HepG2 (cell line): ENCODE data around the gene C16orf87. TPM values are rescaled to one million over a fixed set of nuclear protein-coding genes. Genes with fewer than 3 reads are reported as not detected.

ENCODE experiments used
- ATAC-seq: fragments of 200-7000 bp; cut with Tn5 transposase; 3 replicates; pipeline ENCODE4 v1.9.1; 2020; ENCODE audit warnings: mild to moderate bottlenecking, moderate library complexity
- BruUV-seq: library from RNA; stranded (reverse); fragments of 400-500 nt; replicated peaks from 2 replicates; lab custom pipeline; 2021; lab: Mats Ljungman, UMichigan
- CTCF ChIA-PET: fragments of 300-600 bp; formaldehyde crosslinking; extraction: SDS; loops from one replicate; lab custom pipeline; 2021; ENCODE audit warnings: low total read pairs, inconsistent platforms, low intra/inter-chr PET ratio; lab: Yijun Ruan, JAX
- POLR2A ChIA-PET: fragments of 350-600 bp; sonication (Branson Sonifier 250); formaldehyde crosslinking; loops from one replicate; lab custom pipeline; 2020; ENCODE audit warnings: antibody characterized with exemption, inconsistent platforms; lab: Yijun Ruan, JAX
- DNase-seq: peaks from one replicate; pipeline ENCODE4 v3.0.0-alpha.2; 2015; ENCODE audit warnings: low spot score
- FAIRE-seq: peaks from 3 replicates; lab custom pipeline; 2011; peaks lifted over from hg19 to GRCh38; lab: Jason Lieb, UNC
- H2AFZ ChIP-seq: one replicate; pipeline ENCODE4 v1.6.1; 2011; ENCODE audit warnings: low read length, inconsistent platforms
- H3K27ac ChIP-seq: fragments of 300-600 bp; 3 replicates; pipeline ENCODE4 v1.8.0; 2011; ENCODE audit warnings: mixed run types, mild to moderate bottlenecking, mixed read lengths, low read length, inconsistent platforms; ENCODE audit not compliant: insufficient read depth; ENCODE audit errors: extremely low read length
- H3K27me3 ChIP-seq, 2 experiments: fragments of 200-600 bp in 1 of 2; 2 replicates in 1 of 2; 3 replicates in 1 of 2; pipeline versions ENCODE4 v1.6.0 to v1.8.0; 2011; ENCODE audit warnings: low read length in 2 of 2, mild to moderate bottlenecking in 2 of 2, moderate library complexity in 2 of 2, inconsistent platforms in 1 of 2; ENCODE audit not compliant: insufficient read depth in 2 of 2, control insufficient read depth in 1 of 2
- H3K36me3 ChIP-seq, 2 experiments: fragments of 200-600 bp in 1 of 2; replicated peaks in 1 of 2; 2 replicates in 1 of 2; 3 replicates in 1 of 2; pipeline versions ENCODE4 v1.5.1 to v1.8.0; 2011; ENCODE audit warnings: low read length in 2 of 2, inconsistent platforms in 1 of 2; ENCODE audit not compliant: insufficient read depth in 2 of 2, control insufficient read depth in 1 of 2
- H3K4me1 ChIP-seq: 2 replicates; pipeline ENCODE4 v1.5.1; 2012; ENCODE audit warnings: low read length, inconsistent platforms; ENCODE audit not compliant: insufficient read depth
- H3K4me2 ChIP-seq: 2 replicates; pipeline ENCODE4 v1.6.0; 2011; ENCODE audit warnings: low read depth, low read length, inconsistent platforms
- H3K4me3 ChIP-seq, 3 experiments: fragments of 200-600 bp in 1 of 3; sonication (generic), shearing (Covaris generic) in 1 of 3; replicated peaks in 1 of 3; 2 replicates each; pipeline ENCODE4 v1.5.1; 2011 to 2016; ENCODE audit warnings: low read length in 3 of 3, inconsistent platforms in 2 of 3, low read depth in 2 of 3, mild to moderate bottlenecking in 2 of 3, control low read depth in 1 of 3, mixed read lengths in 1 of 3; ENCODE audit not compliant: insufficient read depth in 1 of 3
- H3K79me2 ChIP-seq: one replicate; pipeline ENCODE4 v1.6.1; 2011; ENCODE audit warnings: low read length, inconsistent platforms; ENCODE audit not compliant: insufficient read depth
- H3K9ac ChIP-seq: 2 replicates; pipeline ENCODE4 v1.6.0; 2011; ENCODE audit warnings: mild to moderate bottlenecking, low read depth, low read length, inconsistent platforms; ENCODE audit not compliant: insufficient read depth
- H3K9me3 ChIP-seq: 2 replicates; pipeline ENCODE4 v1.5.1; 2012; ENCODE audit warnings: mild to moderate bottlenecking, low read length
- H4K20me1 ChIP-seq: 2 replicates; pipeline ENCODE4 v1.6.0; 2011; ENCODE audit warnings: inconsistent platforms, mild to moderate bottlenecking, low read length, moderate library complexity; ENCODE audit not compliant: insufficient read depth
- ATF2 ChIP-seq: sonication (generic); formaldehyde crosslinking; IDR thresholded peaks from 2 replicates; pipeline ENCODE4 v1.4.0; 2020; ENCODE audit warnings: missing genetic modification reagents
- IRF9 ChIP-seq: sonication (generic); formaldehyde crosslinking; IDR thresholded peaks from 2 replicates; pipeline ENCODE4 v1.8.0; 2022; ENCODE audit warnings: missing genetic modification reagents, mild to moderate bottlenecking, borderline replicate concordance
- PBX2 ChIP-seq: IDR thresholded peaks from 2 replicates; pipeline ENCODE4 v1.6.1; 2016; ENCODE audit warnings: control low read depth
- POLR2A ChIP-seq, 2 experiments: IDR thresholded peaks; 2 replicates each; pipeline ENCODE4 v1.6.1; 2011; ENCODE audit warnings: low read depth in 2 of 2, low read length in 2 of 2, mild to moderate bottlenecking in 1 of 2, moderate library complexity in 1 of 2; ENCODE audit not compliant: insufficient read depth in 1 of 2
- SNAPC2 ChIP-seq: sonication (generic); formaldehyde crosslinking; IDR thresholded peaks from 2 replicates; pipeline ENCODE4 v1.8.1; 2022; ENCODE audit warnings: mild to moderate bottlenecking, missing genetic modification reagents
- TBX3 ChIP-seq: fragments of 450-650 bp; IDR thresholded peaks from 2 replicates; pipeline ENCODE4 v1.6.1; 2017; ENCODE audit warnings: antibody characterized with exemption, mild to moderate bottlenecking, inconsistent platforms, borderline replicate concordance
- WGBS: methylation state at CpG from one replicate; pipeline ENCODE4 v1.1.6; 2017; ENCODE audit warnings: low lambda C conversion rate; 5-methylcytosine and 5-hydroxymethylcytosine counted together
- in situ Hi-C: cut with HindIII; loops from 2 replicates; pipeline ENCODE4 v1.10.0; 2017; ENCODE audit warnings: low pct_unique_long_range_greater_than_20kb; ENCODE audit not compliant: extremely low pct_ligation_motif_present
- intact Hi-C: fragments of 100-400 bp; cut with micrococcal nuclease; formaldehyde crosslinking; loops from one replicate; pipeline ENCODE4 v1.10.0; 2022; ENCODE audit not compliant: unreplicated experiment
- polyA plus RNA-seq, 8 experiments: library from polyadenylated mRNA; depleted of rRNA in 3 of 8; stranded (reverse) in 7 of 8; unstranded in 1 of 8; fragments of >200 nt; fragmentation: Illumina TruSeq in 4 of 8; extraction: Trizol in 4 of 8; gene quantifications; 2 replicates each; pipeline versions ENCODE4 v1.2.1 to v1.2.3, GENCODE V29; 2011 to 2016; ENCODE audit warnings: low read depth in 4 of 8, missing spikeins in 1 of 8, mixed read lengths in 1 of 8; ENCODE audit not compliant: insufficient read depth in 1 of 8
- total RNA-seq, 5 experiments: library from RNA; depleted of rRNA; stranded (reverse); fragments of >200 nt; fragmentation: Illumina TruSeq; extraction: Trizol; gene quantifications; 2 replicates each; pipeline ENCODE4 v1.2.3, GENCODE V29; 2016; ENCODE audit warnings: low read depth in 1 of 5

C16orf87 gene
- total and polyA plus RNA-seq, 2 of the 13 experiments (the other 11 are each of a cell fraction or from before 2014, with no cell fraction given) = 8.6 to 19.5 TPM

- no peaks in the 10 kb centered on the region for H3K79me2 ChIP-seq
- FAIRE-seq (no peak), DNase-seq (no peak), ATAC-seq (no peak)
- WGBS = 91% methylated on average over 1 of the region's 1 CpG
- H3K36me3 ChIP-seq = peaks cover 0 to 12% of the 10 kb centered on the region in 2 experiments; a peak in 4 of 5 replicates
- no peaks in the 10 kb centered on the region for H3K9me3 ChIP-seq
- H3K4me2 ChIP-seq = no peak overlapping the region
- BruUV-seq = no TSS peak
- TF ChIP-seq SNAPC2 (CRISPR knock-in tag) = no peak
- TF ChIP-seq PBX2 (CRISPR knock-in tag) = no peak
- TF ChIP-seq ATF2 (CRISPR knock-in tag) = no peak
- TF ChIP-seq TBX3 = no peak
- no peak for TF ChIP-seq POLR2A (IDR thresholded peaks at IDR 0.05; ENCODE audit: insufficient read depth in 1 of 2, low read depth in 2 of 2, low read length in 2 of 2)
- no peak for TF ChIP-seq IRF9 (CRISPR knock-in tag)
- no peaks in the 10 kb centered on the region for H4K20me1 ChIP-seq
- CTCF ChIA-PET = interaction anchor here (4.5 kb wide), 1 partner anchor 127 kb away, joined by 35 read pairs; no protein-coding TSS in a partner anchor
- H3K9ac ChIP-seq = no peak overlapping the region
- intact Hi-C loops (loop anchor here (5.0 kb wide), 1 partner anchor 113 kb away; the partner anchor contains the start of genes ORC6 and VPS35), in situ Hi-C loops (loop anchor here (5.0 kb wide), 1 partner anchor 113 kb away; the partner anchor contains the start of genes ORC6 and VPS35)
- H3K27ac ChIP-seq = no peak overlapping the region
- POLR2A ChIA-PET = interaction anchor here (2.2 kb wide), 1 partner anchor 127 kb away, joined by 6 read pairs; no protein-coding TSS in a partner anchor
- H3K4me3 ChIP-seq = no peak overlapping the region
- H3K27me3 ChIP-seq = no peaks in the 10 kb centered on the region
- no peak overlapping the region for H2AFZ ChIP-seq
- no peaks in the 10 kb centered on the region for H3K4me1 ChIP-seq
Observed at GRCh38 chr16:46800494-46800893, 30.5 kb downstream of the C16orf87 start.
